Measurements from ENCODE around the gene CHD5.

Gene CHD5

DNA sequence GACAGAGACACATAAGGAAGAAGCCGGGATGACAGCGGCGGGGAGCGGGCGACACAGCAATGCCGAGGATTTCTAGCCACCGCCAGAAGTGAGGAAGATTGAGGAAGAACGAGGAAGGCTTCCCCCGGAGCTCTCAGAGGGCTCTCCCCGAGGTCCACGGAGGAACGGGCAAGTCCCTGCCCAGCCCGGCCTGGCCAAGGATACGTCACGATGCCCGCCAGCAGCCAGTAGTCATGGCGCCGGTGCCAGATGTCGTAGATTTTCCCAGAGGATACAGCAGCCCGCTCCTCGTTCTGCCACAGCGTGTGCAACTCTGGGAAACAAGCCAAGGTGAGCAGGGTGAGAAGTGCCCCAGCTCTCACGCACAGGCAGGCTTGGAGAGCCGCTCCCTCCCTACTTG lies 68.5 kb downstream of the CHD5 start:
- peak; percentile 62 for ATAC-seq
- TF ChIP-seq, protein P1, sequence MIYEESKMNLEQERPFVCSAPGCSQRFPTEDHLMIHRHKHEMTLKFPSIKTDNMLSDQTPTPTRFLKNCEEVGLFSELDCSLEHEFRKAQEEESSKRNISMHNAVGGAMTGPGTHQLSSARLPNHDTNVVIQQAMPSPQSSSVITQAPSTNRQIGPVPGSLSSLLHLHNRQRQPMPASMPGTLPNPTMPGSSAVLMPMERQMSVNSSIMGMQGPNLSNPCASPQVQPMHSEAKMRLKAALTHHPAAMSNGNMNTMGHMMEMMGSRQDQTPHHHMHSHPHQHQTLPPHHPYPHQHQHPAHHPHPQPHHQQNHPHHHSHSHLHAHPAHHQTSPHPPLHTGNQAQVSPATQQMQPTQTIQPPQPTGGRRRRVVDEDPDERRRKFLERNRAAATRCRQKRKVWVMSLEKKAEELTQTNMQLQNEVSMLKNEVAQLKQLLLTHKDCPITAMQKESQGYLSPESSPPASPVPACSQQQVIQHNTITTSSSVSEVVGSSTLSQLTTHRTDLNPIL (CRISPR knock-in tag; IDR thresholded peaks at IDR 0.05; ENCODE audit: low read depth), result no peak
- TF ChIP-seq RARB (CRISPR knock-in tag; IDR thresholded peaks at IDR 0.05), result no peak
- TF ChIP-seq ARNTL (CRISPR knock-in tag; IDR thresholded peaks at IDR 0.05; ENCODE audit: borderline replicate concordance, low read depth), result no peak
- no peak for TF ChIP-seq ISL1 (CRISPR knock-in tag; IDR thresholded peaks at IDR 0.05)
- TF ChIP-seq TCF4 (CRISPR knock-in tag; IDR thresholded peaks at IDR 0.05; ENCODE audit: borderline replicate concordance), result peak; percentile 47; the same call in 1 of the 2 replicates
- TF ChIP-seq, protein P2, sequence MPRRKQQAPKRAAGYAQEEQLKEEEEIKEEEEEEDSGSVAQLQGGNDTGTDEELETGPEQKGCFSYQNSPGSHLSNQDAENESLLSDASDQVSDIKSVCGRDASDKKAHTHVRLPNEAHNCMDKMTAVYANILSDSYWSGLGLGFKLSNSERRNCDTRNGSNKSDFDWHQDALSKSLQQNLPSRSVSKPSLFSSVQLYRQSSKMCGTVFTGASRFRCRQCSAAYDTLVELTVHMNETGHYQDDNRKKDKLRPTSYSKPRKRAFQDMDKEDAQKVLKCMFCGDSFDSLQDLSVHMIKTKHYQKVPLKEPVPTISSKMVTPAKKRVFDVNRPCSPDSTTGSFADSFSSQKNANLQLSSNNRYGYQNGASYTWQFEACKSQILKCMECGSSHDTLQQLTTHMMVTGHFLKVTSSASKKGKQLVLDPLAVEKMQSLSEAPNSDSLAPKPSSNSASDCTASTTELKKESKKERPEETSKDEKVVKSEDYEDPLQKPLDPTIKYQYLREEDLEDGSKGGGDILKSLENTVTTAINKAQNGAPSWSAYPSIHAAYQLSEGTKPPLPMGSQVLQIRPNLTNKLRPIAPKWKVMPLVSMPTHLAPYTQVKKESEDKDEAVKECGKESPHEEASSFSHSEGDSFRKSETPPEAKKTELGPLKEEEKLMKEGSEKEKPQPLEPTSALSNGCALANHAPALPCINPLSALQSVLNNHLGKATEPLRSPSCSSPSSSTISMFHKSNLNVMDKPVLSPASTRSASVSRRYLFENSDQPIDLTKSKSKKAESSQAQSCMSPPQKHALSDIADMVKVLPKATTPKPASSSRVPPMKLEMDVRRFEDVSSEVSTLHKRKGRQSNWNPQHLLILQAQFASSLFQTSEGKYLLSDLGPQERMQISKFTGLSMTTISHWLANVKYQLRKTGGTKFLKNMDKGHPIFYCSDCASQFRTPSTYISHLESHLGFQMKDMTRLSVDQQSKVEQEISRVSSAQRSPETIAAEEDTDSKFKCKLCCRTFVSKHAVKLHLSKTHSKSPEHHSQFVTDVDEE (CRISPR knock-in tag; IDR thresholded peaks at IDR 0.05), result no peak

DNA sequence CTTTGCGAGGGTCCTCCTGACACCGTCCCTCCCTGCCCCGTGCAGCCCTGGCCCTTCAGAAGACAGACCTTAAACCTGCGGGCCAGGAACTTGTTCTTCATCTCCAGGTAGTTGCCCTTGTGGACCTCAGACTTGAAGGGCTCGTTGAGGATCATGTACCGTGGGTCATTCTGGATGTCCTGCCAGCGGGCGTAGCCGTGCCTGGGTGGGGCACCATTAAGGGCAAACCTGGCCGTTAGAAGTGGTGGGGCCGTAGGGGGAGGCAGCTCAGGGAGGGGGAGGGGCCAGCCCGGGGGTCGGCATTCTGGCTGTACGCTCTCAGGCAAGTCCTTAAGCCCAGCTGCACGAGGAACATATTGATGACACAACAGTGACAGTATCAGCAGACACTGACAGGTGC lies 69.8 kb downstream of the CHD5 start:
- TF ChIP-seq ISL1 (CRISPR knock-in tag; IDR thresholded peaks at IDR 0.05), result no peak
- no peak for TF ChIP-seq ZC3H10 (CRISPR knock-in tag; IDR thresholded peaks at IDR 0.05)
- no peak for TF ChIP-seq CSRNP3 (CRISPR knock-in tag; IDR thresholded peaks at IDR 0.05)
- TF ChIP-seq, protein P1 (CRISPR knock-in tag; IDR thresholded peaks at IDR 0.05; ENCODE audit: low read depth), result no peak
- TF ChIP-seq SNAI2 (CRISPR knock-in tag; IDR thresholded peaks at IDR 0.05), result no peak
- no peak for TF ChIP-seq ZFP3 (CRISPR knock-in tag; IDR thresholded peaks at IDR 0.05)
- no peak for TF ChIP-seq GLIS3 (CRISPR knock-in tag; IDR thresholded peaks at IDR 0.05)
- TF ChIP-seq TCF4 (CRISPR knock-in tag; IDR thresholded peaks at IDR 0.05; ENCODE audit: borderline replicate concordance), result no peak
- TF ChIP-seq TOX (CRISPR knock-in tag; IDR thresholded peaks at IDR 0.05; ENCODE audit: borderline replicate concordance), result no peak
- no peak for TF ChIP-seq RARB (CRISPR knock-in tag; IDR thresholded peaks at IDR 0.05)
- no peak for TF ChIP-seq ZNF70 (CRISPR knock-in tag; IDR thresholded peaks at IDR 0.05)
- TF ChIP-seq PPARA (CRISPR knock-in tag; IDR thresholded peaks at IDR 0.05; ENCODE audit: borderline replicate concordance), result no peak
- no peak for TF ChIP-seq POU6F1 (CRISPR knock-in tag; IDR thresholded peaks at IDR 0.05; ENCODE audit: borderline replicate concordance, low read depth)
- ATAC-seq, result no peak

DNA sequence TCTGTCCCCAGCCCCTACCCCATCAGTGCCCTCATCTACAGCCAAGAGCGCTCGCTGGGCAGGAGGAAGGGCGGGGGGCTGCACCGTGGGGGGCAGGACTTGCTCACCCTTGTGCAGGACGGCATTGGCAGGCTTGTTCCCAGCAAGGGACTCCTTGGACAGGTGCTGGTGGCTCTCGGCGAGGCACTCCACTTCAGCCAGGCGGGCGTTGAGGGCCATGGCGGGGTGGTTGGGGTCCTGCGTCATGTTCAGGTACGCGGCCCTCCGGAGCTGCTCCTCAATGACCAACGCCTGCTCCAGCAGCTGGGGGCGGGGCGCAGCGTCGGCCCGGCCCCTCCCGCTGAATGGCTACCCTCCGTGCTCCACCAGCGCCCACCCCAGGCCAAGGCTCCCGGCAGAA lies 70.4 kb downstream of the CHD5 start:
- no peak for ATAC-seq
- no peak for TF ChIP-seq ZFP3 (CRISPR knock-in tag; IDR thresholded peaks at IDR 0.05)
- no peak for TF ChIP-seq PPARA (CRISPR knock-in tag; IDR thresholded peaks at IDR 0.05; ENCODE audit: borderline replicate concordance)
- no peak for TF ChIP-seq CSRNP3 (CRISPR knock-in tag; IDR thresholded peaks at IDR 0.05)
- no peak for TF ChIP-seq ISL1 (CRISPR knock-in tag; IDR thresholded peaks at IDR 0.05)
- no peak for TF ChIP-seq RARB (CRISPR knock-in tag; IDR thresholded peaks at IDR 0.05)
- no peak for TF ChIP-seq TOX (CRISPR knock-in tag; IDR thresholded peaks at IDR 0.05; ENCODE audit: borderline replicate concordance)
- TF ChIP-seq GLIS3 (CRISPR knock-in tag; IDR thresholded peaks at IDR 0.05), result no peak
- TF ChIP-seq ESRRG (CRISPR knock-in tag; IDR thresholded peaks at IDR 0.05), result no peak
- no peak for TF ChIP-seq ZNF8 (CRISPR knock-in tag; IDR thresholded peaks at IDR 0.05)
- TF ChIP-seq ARNTL (CRISPR knock-in tag; IDR thresholded peaks at IDR 0.05; ENCODE audit: borderline replicate concordance, low read depth), result no peak
- no peak for TF ChIP-seq ZNF565 (CRISPR knock-in tag; conservative IDR thresholded peaks at IDR 0.05; ENCODE audit: low read depth)
- no peak for TF ChIP-seq CSDC2 (CRISPR knock-in tag; IDR thresholded peaks at IDR 0.05)
- TF ChIP-seq POU6F1 (CRISPR knock-in tag; IDR thresholded peaks at IDR 0.05; ENCODE audit: borderline replicate concordance, low read depth), result no peak
- TF ChIP-seq, protein P2 (CRISPR knock-in tag; IDR thresholded peaks at IDR 0.05), result no peak
- TF ChIP-seq ZNF70 (CRISPR knock-in tag; IDR thresholded peaks at IDR 0.05), result no peak

Measured in SK-N-SH treated with all-trans-retinoic acid at 6 μM for 48 hours (cell line).